Stimulated activated CD8-positive, alpha-beta memory T cell treated with anti-CD3 and anti-CD28 coated beads, Interleukin-4, amount 100 ng/mL, for 24 hours (primary cell): ENCODE data around the gene RPL26.
"Not testable (repeated sequence)": the region's sequence is repeated elsewhere in the genome, so short reads cannot be mapped to it uniquely, and the experiment has no call there.

Experiments
- DNase-seq: peaks from one replicate; pipeline ENCODE4 v3.0.0-alpha.2; 2020; ENCODE audit warnings: low read depth

Gene RPL26

GRCh38 chr17:8365143-8365542, 17.9 kb downstream of the RPL26 start:
- no peak for DNase-seq

- DNase-seq: no peak
Measured at GRCh38 chr17:8362651-8363332, 20.2 kb downstream of the RPL26 start.

GRCh38 chr17:8360751-8361150, 22.2 kb downstream of the RPL26 start:
- no peak for DNase-seq

- DNase-seq: no peak
Measured at GRCh38 chr17:8360260-8360659, 22.7 kb downstream of the RPL26 start.

GRCh38 chr17:8359769-8360168, 23.2 kb downstream of the RPL26 start:
- no peak for DNase-seq

- no peak for DNase-seq
Measured at GRCh38 chr17:8357910-8358309, 25.1 kb downstream of the RPL26 start.

GRCh38 chr17:8354236-8354635, 28.8 kb downstream of the RPL26 start:
- no peak for DNase-seq

- DNase-seq: no peak
Measured at GRCh38 chr17:8353736-8354135, 29.3 kb downstream of the RPL26 start.

- DNase-seq: no peak
Measured at GRCh38 chr17:8350339-8350738, 32.7 kb downstream of the RPL26 start.

- DNase-seq: not testable (repeated sequence)
Measured at GRCh38 chr17:8347001-8347400, 36.0 kb downstream of the RPL26 start.

GRCh38 chr17:8345951-8346665, 36.9 kb downstream of the RPL26 start:
- no peak for DNase-seq

GRCh38 chr17:8345052-8345690, 37.8 kb downstream of the RPL26 start:
- no peak for DNase-seq

GRCh38 chr17:8341456-8341855, 41.5 kb downstream of the RPL26 start:
- no peak for DNase-seq

- no peak for DNase-seq
Measured at GRCh38 chr17:8339540-8339939, 43.5 kb downstream of the RPL26 start, which contains the start of gene ODF4. Gene ODF4 (plus strand): TSS chr17:8339840. CDS start chr17:8340052, 212 bp downstream.

- DNase-seq: no peak
Measured at GRCh38 chr17:8338753-8339140, 44.2 kb downstream of the RPL26 start.

- no peak for DNase-seq
Measured at GRCh38 chr17:8337802-8338752, 44.9 kb downstream of the RPL26 start.

- no peak for DNase-seq
Measured at GRCh38 chr17:8333281-8333680, 49.7 kb downstream of the RPL26 start.

GRCh38 chr17:8332688-8333087, 50.3 kb downstream of the RPL26 start:
- no peak for DNase-seq

GRCh38 chr17:8332128-8332527, 50.9 kb downstream of the RPL26 start:
- no peak for DNase-seq
